ACC112 (cell line): ENCODE data around the gene SYNPO2.

Experiments used
- H2AFZ ChIP-seq: fragments of 200-600 bp; sonication (generic); one replicate; pipeline ENCODE4 v1.6.0; 2017; ENCODE audit warnings: antibody characterized with exemption, low read length; ENCODE audit not compliant: unreplicated experiment
- H3K27ac ChIP-seq: fragments of 200-600 bp; sonication (generic); 2 replicates; pipeline ENCODE4 v1.5.1; 2014; ENCODE audit warnings: low read depth, mild to moderate bottlenecking, antibody characterized with exemption, low read length, moderate library complexity
- H3K27me3 ChIP-seq: fragments of 200-600 bp; sonication (generic); 2 replicates; pipeline ENCODE4 v1.6.1; 2014; ENCODE audit warnings: mild to moderate bottlenecking, antibody characterized with exemption, low read length, moderate library complexity, mixed read lengths; ENCODE audit not compliant: insufficient read depth
- H3K36me3 ChIP-seq: fragments of 200-600 bp; sonication (generic); 2 replicates; pipeline ENCODE4 v1.6.1; 2016; ENCODE audit warnings: mild to moderate bottlenecking, antibody characterized with exemption, low read length, moderate library complexity, mixed read lengths; ENCODE audit not compliant: insufficient read depth
- H3K4me1 ChIP-seq: fragments of 200-600 bp; sonication (generic); one replicate; pipeline ENCODE4 v1.6.1; 2016; ENCODE audit warnings: low read length, mixed read lengths; ENCODE audit not compliant: insufficient read depth, unreplicated experiment, control insufficient read depth
- H3K4me3 ChIP-seq: fragments of 200-600 bp; sonication (generic); 2 replicates; pipeline ENCODE4 v1.5.1; 2014; ENCODE audit warnings: mild to moderate bottlenecking, low read depth, low read length
- H3K79me2 ChIP-seq: fragments of 200-600 bp; sonication (generic); one replicate; pipeline ENCODE4 v1.6.0; 2016; ENCODE audit warnings: low read length; ENCODE audit not compliant: control insufficient read depth, unreplicated experiment, insufficient read depth

Gene SYNPO2

DNA sequence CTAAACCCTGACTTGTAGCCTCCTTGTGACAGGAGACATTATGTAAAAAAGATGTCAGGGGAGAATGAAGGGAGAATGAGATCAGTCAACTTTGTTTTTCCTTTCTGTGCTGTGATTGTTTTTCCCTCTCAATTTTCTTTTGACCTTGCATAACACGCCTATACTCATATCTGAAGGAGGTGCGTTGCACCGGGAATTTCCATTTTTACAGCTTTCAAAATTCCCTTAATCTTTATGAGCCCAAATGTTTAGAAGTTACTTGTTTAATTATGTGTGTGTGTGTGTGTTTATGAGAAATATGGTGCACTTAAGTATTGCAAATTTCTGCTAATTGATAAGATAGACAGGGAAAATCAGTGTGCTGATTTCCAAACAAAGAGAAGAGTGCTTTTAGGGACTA is 21.6 kb downstream of the SYNPO2 start:
- Histone ChIP-seq H3K79me2 (no peaks in the 10 kb centered on the region), H3K36me3 (no peaks in the 10 kb centered on the region), H3K4me3 (no peak overlapping the region), H3K27ac (no peak overlapping the region), H2AFZ (no peak overlapping the region), H3K27me3 (no peaks in the 10 kb centered on the region), H3K4me1 (peaks cover 16% of the 10 kb centered on the region)

DNA sequence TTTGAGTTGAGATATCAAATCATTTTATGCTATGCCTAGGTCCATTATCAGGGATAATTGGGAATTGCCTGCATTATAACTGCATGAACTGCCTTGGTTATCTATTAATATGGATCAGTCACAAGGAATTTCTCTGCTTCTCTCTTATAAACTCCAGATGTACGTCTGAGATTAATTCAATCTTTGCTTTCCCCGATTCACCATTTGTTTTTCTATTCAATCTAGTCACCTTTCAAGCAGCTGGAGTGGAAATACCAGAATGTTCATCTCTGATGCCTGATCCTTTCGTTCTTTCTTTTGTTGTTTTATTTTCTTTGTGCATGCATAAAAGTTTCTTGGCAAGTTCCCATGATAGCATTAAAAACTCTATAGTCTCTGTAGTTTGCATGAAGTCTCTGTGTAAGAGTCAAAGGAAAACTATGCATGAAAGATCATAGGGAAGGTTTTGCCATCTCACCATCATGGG is 22.6 kb downstream of the SYNPO2 start:
- H3K4me1 ChIP-seq, result peaks cover 8% of the 10 kb centered on the region
- no peaks in the 10 kb centered on the region for H3K36me3 ChIP-seq
- peak overlapping the region; percentile 31 for H2AFZ ChIP-seq
- no peak overlapping the region for H3K27ac ChIP-seq
- no peaks in the 10 kb centered on the region for H3K79me2 ChIP-seq
- no peaks in the 10 kb centered on the region for H3K27me3 ChIP-seq
- 0 out of 2 replicates have a peak overlapping the region, but pooled peaks have one; percentile 2 for H3K4me3 ChIP-seq

DNA sequence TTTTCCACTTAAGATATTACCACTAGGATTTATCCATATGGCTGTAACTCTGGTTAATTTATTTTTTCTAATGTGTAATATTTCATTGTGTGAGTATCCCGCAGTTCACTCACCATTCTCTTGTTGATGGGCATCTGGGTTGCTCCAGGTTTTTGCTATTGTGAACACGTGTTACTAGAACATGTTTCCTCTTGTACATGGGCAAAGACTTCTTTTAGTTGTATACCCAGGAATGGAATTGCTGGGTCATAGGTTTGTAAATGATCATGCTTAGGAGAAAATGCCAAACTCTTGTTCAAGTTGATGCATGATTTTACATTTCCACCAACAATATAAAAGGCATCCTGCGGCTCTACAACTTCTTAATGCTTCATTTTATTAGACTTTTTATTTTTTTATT is 26.8 kb downstream of the SYNPO2 start:
- Histone ChIP-seq H3K79me2 (no peaks in the 10 kb centered on the region), H3K27me3 (no peaks in the 10 kb centered on the region), H2AFZ (no peak overlapping the region), H3K36me3 (no peaks in the 10 kb centered on the region), H3K27ac (no peak overlapping the region), H3K4me3 (no peak overlapping the region), H3K4me1 (peaks cover 35% of the 10 kb centered on the region)

DNA sequence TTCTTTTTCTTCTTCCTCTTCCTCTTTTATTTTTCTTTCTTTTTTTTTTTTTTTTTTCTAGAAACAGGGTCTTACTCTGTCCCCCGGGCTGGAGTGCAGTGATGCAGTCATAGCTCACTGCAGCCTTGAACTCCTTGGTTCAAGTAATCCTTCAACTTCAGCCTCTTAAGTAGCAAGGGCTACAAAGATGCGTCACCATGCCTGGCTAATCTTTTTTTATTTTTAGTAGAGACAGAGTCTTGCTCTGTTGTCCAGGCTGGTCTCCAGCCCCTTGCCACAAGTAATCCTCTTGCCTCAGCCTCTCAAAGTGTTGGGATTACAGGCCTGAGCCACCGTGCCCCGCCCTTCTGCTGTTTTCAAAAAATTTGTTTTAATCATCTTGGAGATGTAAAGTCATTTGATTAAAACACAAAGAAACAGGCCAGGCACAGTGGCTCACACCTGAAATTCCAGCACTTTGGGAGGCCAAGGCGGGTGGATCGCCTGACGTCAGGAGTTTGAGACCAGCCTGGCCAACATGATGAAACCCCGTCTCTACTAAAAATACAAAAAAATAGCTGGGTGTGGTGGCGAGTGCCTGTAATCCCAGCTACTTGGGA is 28.1 kb downstream of the SYNPO2 start:
- Histone ChIP-seq H3K27me3 (no peaks in the 10 kb centered on the region), H3K79me2 (no peaks in the 10 kb centered on the region), H3K4me3 (no peak overlapping the region), H3K36me3 (no peaks in the 10 kb centered on the region), H2AFZ (no peak overlapping the region), H3K4me1 (peaks cover 28% of the 10 kb centered on the region), H3K27ac (peak overlapping the region; percentile 90; the same call in 1 of the 2 replicates)

DNA sequence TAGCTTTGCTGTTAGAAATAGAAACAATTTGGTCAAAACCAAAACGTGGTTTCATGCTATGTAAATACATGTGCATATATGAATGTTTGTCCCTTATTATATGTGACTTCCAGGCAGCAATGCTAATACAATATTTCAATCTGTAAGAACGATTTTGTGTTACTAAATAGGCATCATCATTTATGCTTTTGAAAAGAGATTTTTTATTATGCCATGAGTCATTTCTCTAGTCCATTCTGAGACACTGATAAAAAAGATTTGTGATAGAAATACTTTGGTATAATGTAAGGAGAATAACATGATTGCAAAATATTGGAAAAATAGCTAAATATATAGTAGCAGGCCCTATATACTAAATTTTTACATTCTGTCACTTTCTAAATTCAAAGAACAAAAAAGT is 28.9 kb downstream of the SYNPO2 start:
- no peaks in the 10 kb centered on the region for H3K79me2 ChIP-seq
- peak overlapping the region; percentile 45 for H2AFZ ChIP-seq
- H3K4me1 ChIP-seq, result peaks cover 28% of the 10 kb centered on the region
- H3K27ac ChIP-seq, result peak overlapping the region; percentile 90
- no peaks in the 10 kb centered on the region for H3K27me3 ChIP-seq
- no peaks in the 10 kb centered on the region for H3K36me3 ChIP-seq
- peak overlapping the region; percentile 55 for H3K4me3 ChIP-seq

DNA sequence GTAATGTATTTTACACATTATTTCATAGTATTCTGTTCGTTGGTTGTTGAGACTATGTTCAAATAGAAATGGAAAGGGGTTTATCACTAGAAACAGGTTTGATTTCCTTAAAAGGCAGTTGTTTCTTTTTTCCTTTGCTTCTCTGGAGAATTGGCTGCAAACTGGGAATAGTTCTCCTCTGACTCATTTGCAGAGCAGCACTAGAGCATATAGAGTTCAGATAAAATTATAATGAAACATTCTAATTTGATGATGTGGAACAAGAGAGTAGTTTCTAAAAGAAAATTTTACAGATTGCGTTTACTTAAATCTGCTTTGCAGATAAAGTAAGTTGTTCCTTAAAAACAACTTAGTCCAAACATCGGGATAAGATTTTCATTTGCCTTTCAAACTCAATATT is 29.7 kb downstream of the SYNPO2 start:
- Histone ChIP-seq H3K27ac (peak overlapping the region; percentile 90), H3K4me1 (peaks cover 28% of the 10 kb centered on the region), H3K4me3 (peak overlapping the region; percentile 55), H2AFZ (no peak overlapping the region), H3K36me3 (no peaks in the 10 kb centered on the region), H3K27me3 (no peaks in the 10 kb centered on the region), H3K79me2 (no peaks in the 10 kb centered on the region)

DNA sequence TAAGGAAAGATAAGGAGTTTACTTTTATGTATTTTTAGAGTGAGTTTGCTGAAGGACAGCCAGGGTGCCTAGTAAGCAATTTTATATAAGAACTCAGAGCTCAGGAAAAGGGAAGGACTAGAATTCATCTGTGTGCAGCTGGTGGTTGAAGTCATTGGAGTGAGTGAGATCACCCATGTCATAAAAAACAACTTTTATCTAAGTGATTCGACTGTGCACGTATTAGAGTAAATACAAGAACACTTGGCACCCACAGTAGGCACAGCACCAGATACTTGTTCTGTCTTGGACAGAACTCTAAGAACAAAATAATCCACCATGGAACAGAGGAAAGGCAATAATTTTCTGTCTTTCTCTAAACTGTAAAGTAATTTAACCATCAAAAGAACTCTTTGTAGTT is 31.6 kb downstream of the SYNPO2 start:
- no peaks in the 10 kb centered on the region for H3K36me3 ChIP-seq
- peaks cover 28% of the 10 kb centered on the region for H3K4me1 ChIP-seq
- no peak overlapping the region for H3K27ac ChIP-seq
- H3K4me3 ChIP-seq, result no peak overlapping the region
- H3K27me3 ChIP-seq, result no peaks in the 10 kb centered on the region
- H2AFZ ChIP-seq, result no peak overlapping the region
- no peaks in the 10 kb centered on the region for H3K79me2 ChIP-seq

DNA sequence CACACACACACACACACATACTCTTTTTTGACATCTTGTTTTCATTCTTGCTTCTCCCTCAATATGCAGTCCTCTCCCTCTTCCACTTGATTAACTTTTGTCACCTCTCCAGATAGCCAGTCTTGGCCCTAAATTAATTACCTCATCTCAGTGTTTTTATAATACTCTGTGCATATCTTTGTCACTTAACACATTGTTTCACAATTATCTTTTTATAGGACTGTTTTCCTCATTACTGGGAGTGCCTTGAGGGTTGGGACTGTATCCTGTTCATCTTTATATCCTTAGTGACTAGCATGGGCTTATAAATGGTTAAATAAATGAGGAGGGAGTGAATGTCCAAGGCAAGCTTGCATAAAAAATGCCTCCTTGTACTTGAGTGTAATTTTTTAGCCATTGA is 33.1 kb downstream of the SYNPO2 start:
- H3K27ac ChIP-seq, result no peak overlapping the region
- H2AFZ ChIP-seq, result no peak overlapping the region
- peaks cover 27% of the 10 kb centered on the region for H3K4me1 ChIP-seq
- no peaks in the 10 kb centered on the region for H3K36me3 ChIP-seq
- no peak overlapping the region for H3K4me3 ChIP-seq
- H3K27me3 ChIP-seq, result no peaks in the 10 kb centered on the region
- no peaks in the 10 kb centered on the region for H3K79me2 ChIP-seq

DNA sequence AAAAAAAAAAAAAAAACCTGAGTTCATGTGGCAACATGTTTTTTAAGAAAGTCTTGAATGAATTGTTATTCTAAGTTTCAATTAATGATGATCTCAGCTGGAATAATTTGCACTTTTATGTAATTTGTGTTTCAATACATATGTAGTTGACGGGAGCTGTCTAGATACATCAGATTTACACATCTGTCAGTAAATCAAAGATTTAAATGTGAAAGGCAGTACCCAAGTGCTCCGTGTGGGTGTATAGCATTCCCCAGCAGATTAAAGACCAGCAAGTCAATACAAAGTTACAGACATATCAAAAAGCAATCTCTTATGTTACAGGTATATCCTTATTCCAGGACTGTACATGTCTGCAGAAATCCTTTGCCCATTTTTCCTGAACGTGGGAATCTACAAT is 35.2 kb downstream of the SYNPO2 start:
- Histone ChIP-seq H2AFZ (no peak overlapping the region), H3K36me3 (no peaks in the 10 kb centered on the region), H3K27me3 (no peaks in the 10 kb centered on the region), H3K4me3 (no peak overlapping the region), H3K4me1 (peaks cover 6% of the 10 kb centered on the region), H3K27ac (no peak overlapping the region), H3K79me2 (no peaks in the 10 kb centered on the region)

DNA sequence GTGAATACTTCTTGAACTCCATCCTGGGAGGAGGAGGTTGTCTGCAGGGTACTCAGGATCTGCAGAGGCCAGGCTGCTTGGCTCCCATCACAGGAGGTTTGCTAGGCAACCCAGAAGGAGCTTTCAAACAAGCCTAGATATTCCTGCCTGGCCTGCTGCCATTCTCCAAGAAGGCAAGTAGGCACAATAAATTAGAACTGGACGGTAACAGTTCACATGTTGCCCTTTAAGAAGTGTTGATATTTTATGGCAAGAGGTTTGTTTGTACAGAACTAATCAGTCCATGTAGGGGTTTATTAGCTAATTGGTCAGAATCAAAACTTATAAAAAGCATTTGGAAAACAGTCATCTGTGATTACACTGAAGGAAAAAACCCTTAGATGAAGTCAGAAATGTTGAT is 39.3 kb downstream of the SYNPO2 start:
- Histone ChIP-seq H3K4me1 (no peaks in the 10 kb centered on the region), H3K27me3 (no peaks in the 10 kb centered on the region), H2AFZ (no peak overlapping the region)

DNA sequence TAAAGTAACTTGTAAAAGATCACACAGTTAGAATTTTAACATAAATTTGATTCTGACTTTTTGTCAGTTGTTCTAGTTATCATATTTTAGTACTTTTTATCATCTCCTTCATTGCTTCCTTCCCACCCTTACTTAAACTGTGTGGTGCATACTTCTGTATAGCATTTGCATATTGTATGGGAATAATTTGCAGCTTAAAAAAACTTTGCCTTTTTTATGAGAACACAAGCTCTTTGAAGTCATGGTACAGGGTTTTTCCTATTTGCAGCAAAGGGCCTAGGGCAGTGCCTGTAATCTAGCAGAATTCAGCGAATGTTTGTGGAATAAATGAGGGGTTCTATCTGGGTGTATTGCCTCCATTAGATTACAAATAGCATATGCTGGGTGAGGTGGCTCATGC is 41.6 kb downstream of the SYNPO2 start:
- no peak overlapping the region for H2AFZ ChIP-seq

More for the DNA sequence above, 39.3 kb downstream of the SYNPO2 start:
- H3K79me2 ChIP-seq, result no peaks in the 10 kb centered on the region
- H3K27ac ChIP-seq, result no peak overlapping the region
- no peaks in the 10 kb centered on the region for H3K36me3 ChIP-seq
- no peak overlapping the region for H3K4me3 ChIP-seq

More for the DNA sequence above, 41.6 kb downstream of the SYNPO2 start:
- H3K36me3 ChIP-seq, result no peaks in the 10 kb centered on the region
- no peaks in the 10 kb centered on the region for H3K27me3 ChIP-seq
- H3K27ac ChIP-seq, result no peak overlapping the region
- H3K79me2 ChIP-seq, result no peaks in the 10 kb centered on the region
- H3K4me1 ChIP-seq, result no peaks in the 10 kb centered on the region
- no peak overlapping the region for H3K4me3 ChIP-seq
